Measurements from ENCODE around the gene TWF1. TPM values are rescaled to one million over a fixed set of nuclear protein-coding genes. Genes with fewer than 3 reads are reported as not detected.
A peak's percentile ranks its signal among the peaks of the same experiment; 100 is the strongest.

The TWF1 gene
- total and polyA plus RNA-seq, 2 of the 8 experiments (the other 6 are each of a cell fraction or from before 2014, with no cell fraction given): 7.6 to 27.9 TPM

GRCh38 chr12:43758247-43758727 is 47.8 kb downstream of the TWF1 start:
- peak overlapping the region in 3 of 4 experiments; percentile 9 to 75 (median 52); a peak in 6 of 7 replicates for H3K9ac ChIP-seq (replicated peaks in 1 of 4; ENCODE audit: extremely low read depth in 1 of 4, low read depth in 3 of 4, low read length in 3 of 4)
- H2BK12ac ChIP-seq (ENCODE audit: low read depth, low read length): no peak overlapping the region
- no peak for TF ChIP-seq CHD2 (IDR thresholded peaks at IDR 0.05; ENCODE audit: low read length)
- 0 out of 2 replicates have a peak, but pooled peaks have one; percentile 40 for TF ChIP-seq ATF2 (IDR thresholded peaks at IDR 0.05; ENCODE audit: low read length)
- TF ChIP-seq KDM4A (IDR thresholded peaks at IDR 0.05; ENCODE audit: low read depth, low read length, severe bottlenecking): peak; percentile 35
- TF ChIP-seq E2F6 (IDR thresholded peaks at IDR 0.05): peak; percentile 74
- 0 out of 4 replicates have a peak, but pooled peaks of 1 of the 2 experiments have one; percentile 20 for TF ChIP-seq SIN3A (conservative IDR thresholded peaks at IDR 0.05 in 1 of 2, IDR thresholded peaks at IDR 0.05 in 1 of 2; ENCODE audit: low read depth in 1 of 2, low read length in 2 of 2)
- TF ChIP-seq MAX (IDR thresholded peaks at IDR 0.05): peak; percentile 71
- no peak for TF ChIP-seq SP4 (IDR thresholded peaks at IDR 0.05; ENCODE audit: low read length)
- H3K4me2 ChIP-seq (ENCODE audit: insufficient read depth in 1 of 2, low read depth in 2 of 2, low read length in 2 of 2): peak overlapping the region; percentile 39 to 84
- H3K79me1 ChIP-seq (ENCODE audit: low read depth, low read length): no peaks in the 10 kb centered on the region
- no peak overlapping the region for H3K14ac ChIP-seq (ENCODE audit: insufficient read length)
- DNase-seq (ENCODE audit: low read depth in 1 of 2, low spot score in 2 of 2) (peak in 1 of 2 experiments; percentile 56), FAIRE-seq (no peak)
- ChIA-PET POLR2A (ENCODE audit: partially characterized antibody) (interaction anchor here (0.6 kb wide), 2 partner anchors 11 to 39 kb away, joined by 3 to 6 read pairs; no protein-coding TSS in a partner anchor), CTCF (ENCODE audit: partially characterized antibody) (interaction anchor here (0.6 to 1.7 kb wide), 5 partner anchors 9 to 144 kb away, joined by 3 to 6 read pairs (median 3); no protein-coding TSS in a partner anchor)
- no peak overlapping the region for H4K5ac ChIP-seq (ENCODE audit: insufficient read length, low read depth, low read length)
- no peak overlapping the region for H3K18ac ChIP-seq (ENCODE audit: extremely low read depth, low read length)
- no peak overlapping the region for H3K23ac ChIP-seq (ENCODE audit: insufficient read length)
- H3K79me2 ChIP-seq (ENCODE audit: control insufficient read depth in 1 of 2, insufficient read depth in 2 of 2, low read length in 2 of 2): peaks cover 0 to 8% of the 10 kb centered on the region in 2 experiments; a peak in 1 of 4 replicates
- H3K36me3 ChIP-seq (ENCODE audit: control insufficient read depth in 2 of 4, insufficient read depth in 4 of 4, low read length in 3 of 4): peaks cover 0 to 3% (median 1%) of the 10 kb centered on the region in 4 experiments; a peak in 2 of 8 replicates
- H3K4me3 ChIP-seq (ENCODE audit: extremely low read depth in 1 of 4, insufficient read depth in 2 of 4, low read depth in 3 of 4, low read length in 4 of 4): peak overlapping the region; percentile 38 to 80 (median 72)
- H3K27ac ChIP-seq (ENCODE audit: low read depth, low read length): no peak overlapping the region
- H2AK5ac ChIP-seq (ENCODE audit: low read depth, low read length): no peak overlapping the region
- no peak overlapping the region for H3K4ac ChIP-seq (replicated peaks; ENCODE audit: insufficient read length, low read depth, low read length)
- no peak overlapping the region for H2BK20ac ChIP-seq (ENCODE audit: low read length)
- peaks cover 0 to 10% (median 6%) of the 10 kb centered on the region in 4 experiments; a peak in 5 of 7 replicates for H3K4me1 ChIP-seq (replicated peaks in 1 of 4; ENCODE audit: control insufficient read depth in 3 of 4, insufficient read depth in 4 of 4, low read length in 3 of 4)
- peak overlapping the region; percentile 54 for H4K8ac ChIP-seq (ENCODE audit: extremely low read depth, insufficient read depth, low read length)
- no peak overlapping the region for H2BK15ac ChIP-seq (ENCODE audit: low read length)
- no peaks in the 10 kb centered on the region; the same call in 1 of the 2 replicates for H3K23me2 ChIP-seq (ENCODE audit: low read depth, low read length)
- WGBS, 2 experiments (ENCODE audit: extremely low coverage in 1 of 2, insufficient coverage in 1 of 2, insufficient read length in 1 of 2, insufficient replicate concordance in 2 of 2, low coverage in 1 of 2, low lambda C conversion rate in 2 of 2, missing lambda C conversion rate in 1 of 2): 17% methylated on average over 14 of the region's 18 CpGs; no CpG with 5 or more reads in 1 of the 2 experiments
- H2BK120ac ChIP-seq (replicated peaks; ENCODE audit: low read depth, low read length): no peak overlapping the region
- no peaks in the 10 kb centered on the region for H3K27me3 ChIP-seq (replicated peaks in 1 of 4; ENCODE audit: control insufficient read depth in 3 of 4, extremely low read depth in 1 of 4, insufficient read depth in 3 of 4, low read length in 3 of 4)
- H2AFZ ChIP-seq (ENCODE audit: low read length): peak overlapping the region; percentile 82
- H4K20me1 ChIP-seq (replicated peaks in 1 of 2; ENCODE audit: control insufficient read depth in 1 of 2, insufficient read depth in 2 of 2, low read length in 2 of 2): no peaks in the 10 kb centered on the region
- no peak overlapping the region for H3K56ac ChIP-seq (replicated peaks; ENCODE audit: insufficient read length, low read depth, low read length)
- H2BK5ac ChIP-seq (ENCODE audit: low read depth, low read length): 0 out of 2 replicates have a peak overlapping the region, but pooled peaks have one; percentile 18
- H3K9me3 ChIP-seq (ENCODE audit: insufficient read depth in 2 of 2, low read depth in 1 of 2, low read length in 1 of 2): no peaks in the 10 kb centered on the region
- H4K91ac ChIP-seq (replicated peaks; ENCODE audit: insufficient read length, low read length): no peak overlapping the region

All from H1 (cell line).